Measurements from ENCODE around the gene CRIM1.
"Not testable (repeated sequence)": the region's sequence is repeated elsewhere in the genome, so short reads cannot be mapped to it uniquely, and the experiment has no call there.

Gene CRIM1

GRCh38 chr2:36351736-36352349 lies 3.7 kb upstream of the CRIM1 start:
- DNase-seq: no peak

DNA sequence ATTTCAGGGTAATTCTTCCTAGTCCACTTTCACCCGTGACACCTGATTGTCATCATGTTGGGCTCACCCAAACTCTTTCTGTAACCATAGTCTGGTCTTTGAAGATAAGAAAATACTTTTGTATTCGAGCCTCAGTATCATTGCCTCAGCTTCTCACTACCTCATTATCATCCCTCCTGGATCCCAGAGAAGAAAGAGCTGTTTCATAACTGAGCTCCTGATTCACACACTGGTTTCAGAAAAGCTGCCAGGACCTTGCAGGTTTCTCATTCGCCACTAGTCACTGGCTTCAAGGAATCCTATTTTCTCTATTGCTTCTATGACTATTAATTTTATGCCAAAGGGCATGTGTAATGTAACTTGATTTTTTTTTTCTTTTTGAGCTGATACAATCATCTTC lies 2.9 kb upstream of the CRIM1 start:
- no peak for DNase-seq

GRCh38 chr2:36354811-36355150 lies 797 bp upstream of the CRIM1 start:
- DNase-seq: no peak

GRCh38 chr2:36355890-36356297 lies 316 bp downstream of the CRIM1 start:
- no peak for DNase-seq

DNA sequence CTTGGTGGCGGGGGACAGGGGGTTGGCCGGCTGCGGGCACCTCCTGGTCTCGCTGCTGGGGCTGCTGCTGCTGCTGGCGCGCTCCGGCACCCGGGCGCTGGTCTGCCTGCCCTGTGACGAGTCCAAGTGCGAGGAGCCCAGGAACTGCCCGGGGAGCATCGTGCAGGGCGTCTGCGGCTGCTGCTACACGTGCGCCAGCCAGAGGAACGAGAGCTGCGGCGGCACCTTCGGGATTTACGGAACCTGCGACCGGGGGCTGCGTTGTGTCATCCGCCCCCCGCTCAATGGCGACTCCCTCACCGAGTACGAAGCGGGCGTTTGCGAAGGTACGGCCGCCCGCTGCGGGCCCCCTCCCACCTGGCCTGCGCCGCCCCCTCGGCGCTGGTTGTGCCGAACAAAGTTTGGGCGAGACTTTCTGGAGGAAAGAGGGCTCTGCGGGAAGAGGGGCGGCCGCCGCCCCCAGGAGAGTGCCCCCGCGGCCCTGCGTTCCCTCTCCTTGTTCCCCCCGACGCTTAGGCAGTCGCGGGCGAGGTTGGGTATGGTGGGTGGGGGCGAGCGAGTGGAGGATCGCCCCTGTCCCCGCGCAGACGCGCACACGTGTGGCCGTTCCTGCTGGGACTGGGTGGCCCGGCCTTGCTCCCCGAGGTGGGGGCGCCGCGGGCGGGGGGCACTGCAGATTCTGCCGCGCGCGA lies 866 bp downstream of the CRIM1 start:
- peak; percentile 32 for DNase-seq

DNA sequence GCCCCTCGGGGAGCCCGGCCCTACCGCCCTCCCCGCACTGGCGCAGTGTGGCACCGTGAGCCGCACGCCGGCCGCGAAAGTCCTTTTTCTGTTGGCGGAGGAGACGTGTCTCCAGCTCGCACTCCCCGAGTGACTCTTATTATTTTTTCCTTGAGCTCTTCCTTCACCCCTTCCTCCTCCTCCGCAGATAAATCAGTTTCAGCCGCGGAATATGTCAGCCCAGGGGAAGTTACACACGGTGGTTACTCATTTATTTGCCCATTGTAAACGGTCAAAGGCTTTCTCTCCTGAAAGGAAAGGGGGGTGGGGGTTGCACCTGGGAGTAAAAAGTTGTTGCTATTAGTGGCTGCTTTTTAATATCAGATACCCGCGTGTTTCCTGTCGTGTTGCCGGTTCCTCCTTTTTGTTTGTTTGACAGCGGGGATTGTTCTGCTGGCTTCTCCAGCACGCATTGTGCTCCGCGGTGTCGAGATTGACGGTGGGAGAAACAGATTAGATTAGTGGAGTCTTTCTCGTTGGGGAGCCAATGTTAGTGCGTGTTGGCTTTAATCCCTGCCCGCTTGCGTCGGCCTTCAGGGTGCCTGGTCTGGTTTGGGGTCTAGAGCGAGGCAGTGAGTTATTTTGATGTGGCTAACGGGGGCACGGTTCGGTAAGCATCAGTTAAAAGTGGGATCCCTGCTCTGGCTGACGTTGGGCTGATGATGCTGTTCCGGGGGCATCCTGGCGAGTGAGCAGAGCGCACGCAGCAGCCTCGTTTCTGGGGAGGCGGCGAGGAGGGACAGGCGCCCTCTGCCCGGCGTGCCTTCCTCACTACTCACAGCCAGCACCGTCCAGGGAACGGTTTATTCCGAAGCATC lies 1.6 kb downstream of the CRIM1 start:
- DNase-seq: no peak

- no peak for DNase-seq
These were observed 2.5 kb downstream of the CRIM1 start for GRCh38 chr2:36357847-36358659.

DNA sequence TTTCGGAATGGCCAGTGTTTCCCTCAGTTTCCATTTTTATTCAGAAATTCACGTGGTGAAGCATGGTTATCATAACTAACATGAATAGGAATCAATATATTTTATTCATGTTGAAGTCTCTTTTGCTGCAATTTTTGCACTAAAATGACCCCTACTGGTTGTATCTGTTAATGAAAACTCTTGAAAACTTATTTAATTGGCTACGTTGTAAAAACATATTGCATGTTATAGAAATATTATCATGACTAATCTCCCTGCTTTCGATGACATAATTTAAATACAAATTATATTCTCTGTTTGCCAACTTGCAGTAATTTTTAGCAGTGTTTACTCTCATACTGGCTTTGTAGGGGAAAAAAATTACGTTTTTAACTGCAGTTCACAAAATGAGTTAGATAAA lies 3.5 kb downstream of the CRIM1 start:
- DNase-seq: no peak

GRCh38 chr2:36360063-36360462 lies 4.5 kb downstream of the CRIM1 start:
- DNase-seq: no peak

GRCh38 chr2:36360834-36361233 lies 5.3 kb downstream of the CRIM1 start:
- DNase-seq: no peak

GRCh38 chr2:36361396-36361795 lies 5.8 kb downstream of the CRIM1 start:
- no peak for DNase-seq

DNA sequence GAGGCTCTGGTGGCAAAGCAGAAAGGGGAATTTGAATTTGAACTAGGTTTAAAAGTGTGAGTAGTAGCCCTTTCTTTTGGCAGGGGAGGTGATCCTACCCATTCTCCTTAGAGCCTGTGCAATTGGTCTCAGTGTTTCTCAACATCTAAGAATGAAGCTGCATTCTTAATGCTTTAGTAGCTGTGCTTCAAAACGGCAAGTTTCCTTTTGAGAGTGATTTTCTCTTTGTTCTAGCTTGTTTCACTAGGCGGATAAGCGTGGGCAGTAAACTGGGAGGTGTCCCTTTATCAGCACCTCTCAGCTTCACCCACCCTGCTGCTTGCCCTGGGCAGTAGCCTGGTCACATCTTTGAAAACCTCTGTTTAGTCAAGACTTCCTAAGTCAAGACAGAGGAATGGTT lies 6.7 kb downstream of the CRIM1 start:
- DNase-seq: no peak

- not testable (repeated sequence) for DNase-seq
These were observed 7.5 kb downstream of the CRIM1 start for GRCh38 chr2:36363085-36363484.

GRCh38 chr2:36366491-36367120 lies 11.0 kb downstream of the CRIM1 start:
- DNase-seq: no peak

GRCh38 chr2:36367486-36367885 lies 11.9 kb downstream of the CRIM1 start:
- DNase-seq: no peak

DNA sequence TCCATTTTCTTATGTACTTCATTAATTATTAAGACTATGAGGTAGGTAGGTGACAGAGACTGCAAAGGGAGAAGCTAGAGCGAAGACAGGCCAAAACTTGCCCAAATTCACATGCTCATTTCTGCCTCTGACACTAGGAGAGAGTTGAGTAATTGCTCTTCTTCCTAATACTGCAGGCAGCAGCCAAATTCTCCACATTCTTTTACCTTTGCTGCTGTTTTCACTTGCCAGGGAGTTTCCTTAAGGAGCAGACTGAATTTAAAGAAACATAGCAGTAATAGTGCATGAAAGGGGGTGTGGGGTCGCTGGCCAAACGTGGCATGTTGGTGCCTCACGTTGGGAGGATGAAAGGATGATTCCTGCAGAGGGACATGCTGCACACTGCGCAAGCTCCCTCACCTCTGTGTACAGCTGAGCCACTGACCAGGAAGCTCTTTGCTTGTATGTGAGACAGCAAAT lies 12.3 kb downstream of the CRIM1 start:
- no peak for DNase-seq

DNA sequence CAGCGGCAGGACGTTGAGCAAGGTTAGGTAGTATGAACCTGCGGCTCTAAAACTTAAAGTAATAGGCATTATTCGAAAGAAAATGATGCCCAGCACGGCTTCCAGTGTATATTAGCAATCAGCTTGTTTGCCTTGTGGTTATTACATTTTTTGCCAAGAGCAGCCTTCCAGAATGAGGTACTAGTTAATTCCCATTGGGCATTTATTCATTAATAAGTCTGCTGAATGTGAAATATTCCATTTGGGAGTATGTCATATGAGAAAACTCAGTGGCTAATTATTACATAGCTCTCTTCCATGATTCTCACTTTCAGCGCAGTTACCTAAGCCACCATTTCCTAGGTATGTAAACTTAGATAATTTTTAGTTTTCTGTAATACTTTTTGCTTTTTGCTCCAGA lies 12.9 kb downstream of the CRIM1 start:
- no peak for DNase-seq

DNA sequence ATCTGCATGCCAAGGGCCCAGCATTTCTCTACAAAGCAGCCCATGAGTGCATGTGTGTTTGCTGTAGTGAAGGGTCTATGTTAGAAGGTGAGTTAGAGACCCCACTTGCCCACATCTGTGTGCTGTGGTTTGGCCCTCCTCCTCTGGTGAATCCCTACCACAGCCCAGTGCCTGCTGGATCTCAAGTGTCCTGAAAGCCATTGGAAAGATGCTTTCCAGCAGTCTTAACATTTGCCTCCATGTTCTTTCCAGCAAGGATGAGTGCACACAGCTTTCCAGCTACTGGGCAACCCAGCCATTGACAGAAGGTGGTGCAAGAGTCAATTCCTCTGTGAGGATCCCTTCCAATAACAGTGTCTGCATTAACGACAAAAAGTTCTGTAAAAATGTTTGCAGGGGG lies 13.6 kb downstream of the CRIM1 start:
- DNase-seq: no peak

DNA sequence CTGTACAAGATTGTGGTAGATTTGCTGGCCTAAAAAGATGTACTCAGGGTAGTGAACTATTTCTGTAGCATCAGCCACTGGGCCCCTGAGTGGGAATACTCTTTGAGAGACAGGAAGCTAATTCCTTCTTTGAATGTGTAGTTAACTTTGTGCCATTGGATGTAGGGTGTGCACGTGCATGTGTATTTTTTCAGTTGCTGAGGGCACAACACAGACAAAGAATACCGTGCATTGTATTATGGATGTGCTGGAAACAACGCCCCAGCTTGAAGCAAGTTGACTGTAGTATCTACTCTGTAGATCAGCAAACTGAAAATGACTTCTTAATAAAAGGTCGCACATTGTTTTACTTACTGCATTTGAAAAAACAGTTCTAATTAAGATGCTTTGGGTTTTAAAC lies 14.1 kb downstream of the CRIM1 start:
- DNase-seq: no peak

GRCh38 chr2:36370281-36370680 lies 14.7 kb downstream of the CRIM1 start:
- DNase-seq: no peak

- DNase-seq: no peak
These were observed 15.7 kb downstream of the CRIM1 start for GRCh38 chr2:36371070-36371874.

DNA sequence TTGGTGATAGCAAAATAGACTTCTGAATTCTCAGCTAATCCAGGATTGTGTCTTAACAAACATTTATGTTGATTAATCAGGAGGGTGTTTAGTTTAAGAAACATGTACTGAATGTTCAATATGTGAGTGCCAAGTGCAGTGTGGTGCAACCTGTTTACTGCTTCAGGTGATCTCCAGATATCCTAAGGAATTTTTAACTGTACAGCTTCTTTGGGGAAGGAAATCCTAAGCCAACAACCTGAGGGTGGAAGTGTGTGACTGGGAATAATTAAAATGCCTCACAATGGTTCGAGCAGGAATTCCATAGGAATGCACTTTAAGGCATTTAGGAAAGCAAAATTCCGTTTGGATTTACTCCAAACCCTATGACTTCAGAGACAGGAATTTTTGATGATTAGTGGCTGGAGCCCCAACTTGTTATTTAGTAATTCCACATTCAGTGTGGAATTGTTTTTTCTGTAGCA lies 16.4 kb downstream of the CRIM1 start:
- no peak for DNase-seq

All from NCI-H510A (cell line).